ENCODE results near the gene SMAP1.
"Not testable (repeated sequence)": the region's sequence is repeated elsewhere in the genome, so short reads cannot be mapped to it uniquely, and the experiment has no call there.

The SMAP1 gene

GRCh38 chr6:70684794-70685493, 17.3 kb downstream of the SMAP1 start:
- DNase-seq = no peak

- DNase-seq = no peak
Measured at GRCh38 chr6:70685494-70686180, 18.0 kb downstream of the SMAP1 start.

GRCh38 chr6:70686548-70687133, 19.0 kb downstream of the SMAP1 start:
- DNase-seq = no peak

- DNase-seq = no peak
Measured at GRCh38 chr6:70693887-70694286, 26.2 kb downstream of the SMAP1 start.

- DNase-seq = no peak
Measured at GRCh38 chr6:70694371-70694770, 26.7 kb downstream of the SMAP1 start.

GRCh38 chr6:70700922-70701876, 33.5 kb downstream of the SMAP1 start:
- DNase-seq = no peak

GRCh38 chr6:70705772-70706171, 38.1 kb downstream of the SMAP1 start:
- DNase-seq = no peak

- DNase-seq = no peak
Measured at GRCh38 chr6:70706491-70707123, 38.9 kb downstream of the SMAP1 start.

GRCh38 chr6:70707893-70708292, 40.2 kb downstream of the SMAP1 start:
- DNase-seq = no peak

GRCh38 chr6:70708448-70708847, 40.8 kb downstream of the SMAP1 start:
- DNase-seq = no peak

- no peak for DNase-seq
Measured at GRCh38 chr6:70709826-70710225, 42.1 kb downstream of the SMAP1 start.

- no peak for DNase-seq
Measured at GRCh38 chr6:70714716-70715257, 47.1 kb downstream of the SMAP1 start.

- no peak for DNase-seq
Measured at GRCh38 chr6:70717038-70717801, 49.5 kb downstream of the SMAP1 start.

GRCh38 chr6:70724524-70724923, 56.8 kb downstream of the SMAP1 start:
- DNase-seq = no peak

- DNase-seq = no peak
Measured at GRCh38 chr6:70725817-70726415, 58.2 kb downstream of the SMAP1 start.

- no peak for DNase-seq
Measured at GRCh38 chr6:70734381-70734780, 66.7 kb downstream of the SMAP1 start.

- no peak for DNase-seq
Measured at GRCh38 chr6:70734979-70735378, 67.3 kb downstream of the SMAP1 start.

- no peak for DNase-seq
Measured at GRCh38 chr6:70735513-70735912, 67.8 kb downstream of the SMAP1 start.

GRCh38 chr6:70738028-70738427, 70.3 kb downstream of the SMAP1 start:
- DNase-seq = no peak

GRCh38 chr6:70739534-70739933, 71.9 kb downstream of the SMAP1 start:
- no peak for DNase-seq

- not testable (repeated sequence) for DNase-seq
Measured at GRCh38 chr6:70740746-70741145, 73.1 kb downstream of the SMAP1 start.
